Measurements from ENCODE around the gene SHANK2.
A peak's percentile ranks its signal among the peaks of the same experiment; 100 is the strongest.

The SHANK2 gene

DNA sequence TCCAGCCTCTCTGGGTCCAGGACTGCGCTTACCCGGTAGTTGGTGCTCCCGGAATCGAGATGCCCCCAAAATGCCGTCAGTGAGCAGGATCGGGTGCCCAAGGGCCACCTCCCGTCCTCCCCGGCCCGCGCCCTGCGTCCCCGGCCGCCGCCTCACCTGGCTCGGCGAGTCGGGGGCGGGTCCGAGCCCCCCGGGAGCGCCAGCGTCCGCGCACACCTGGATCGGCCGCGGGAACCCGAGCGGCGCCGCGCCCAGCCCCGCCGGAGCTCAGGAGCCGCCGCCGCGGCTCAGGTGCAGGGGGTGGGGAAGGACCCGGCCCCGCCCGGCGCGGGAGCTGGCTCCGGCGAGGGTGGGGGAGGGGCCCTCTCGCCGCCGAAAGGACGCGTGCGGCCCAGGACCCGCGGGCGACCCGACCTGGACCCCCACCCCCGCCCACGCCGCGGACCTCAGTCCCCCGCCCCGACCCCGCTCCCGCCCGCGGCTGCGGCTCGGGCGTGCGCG lies at the start of gene SHANK2:
SHANK2 (minus strand) TSS at position 309 of the 501 bp plus-strand sequence. CDS start 105,251 bp downstream, outside the sequence.
- H3K36me3 ChIP-seq (ENCODE audit: insufficient read depth, insufficient read length, low read length): no peaks in the 10 kb centered on the region
- H3K9me3 ChIP-seq (ENCODE audit: insufficient read depth, low read length): no peaks in the 10 kb centered on the region
- H3K4me3 ChIP-seq (ENCODE audit: insufficient read length, low read depth): peak within 1 kb of the TSS; percentile 67
- TF ChIP-seq SUZ12 (IDR thresholded peaks at IDR 0.05; ENCODE audit: extremely low read depth, insufficient read depth, insufficient read length) (no peak), YY1 (IDR thresholded peaks at IDR 0.05; ENCODE audit: insufficient read depth, insufficient read length) (no peak), ZNF274 (IDR thresholded peaks at IDR 0.05; ENCODE audit: low read depth, low read length) (no peak)
- peaks cover 23% of the 10 kb centered on the region for H3K4me1 ChIP-seq (ENCODE audit: insufficient read depth, insufficient read length)
- peaks cover 31% of the 10 kb centered on the region for H3K27me3 ChIP-seq (ENCODE audit: insufficient read depth, insufficient read length)
- no peak for DNase-seq (ENCODE audit: low read depth, low spot score)
- peak within 1 kb of the TSS; percentile 82 for H3K9ac ChIP-seq (ENCODE audit: insufficient read length, low read depth)

DNA sequence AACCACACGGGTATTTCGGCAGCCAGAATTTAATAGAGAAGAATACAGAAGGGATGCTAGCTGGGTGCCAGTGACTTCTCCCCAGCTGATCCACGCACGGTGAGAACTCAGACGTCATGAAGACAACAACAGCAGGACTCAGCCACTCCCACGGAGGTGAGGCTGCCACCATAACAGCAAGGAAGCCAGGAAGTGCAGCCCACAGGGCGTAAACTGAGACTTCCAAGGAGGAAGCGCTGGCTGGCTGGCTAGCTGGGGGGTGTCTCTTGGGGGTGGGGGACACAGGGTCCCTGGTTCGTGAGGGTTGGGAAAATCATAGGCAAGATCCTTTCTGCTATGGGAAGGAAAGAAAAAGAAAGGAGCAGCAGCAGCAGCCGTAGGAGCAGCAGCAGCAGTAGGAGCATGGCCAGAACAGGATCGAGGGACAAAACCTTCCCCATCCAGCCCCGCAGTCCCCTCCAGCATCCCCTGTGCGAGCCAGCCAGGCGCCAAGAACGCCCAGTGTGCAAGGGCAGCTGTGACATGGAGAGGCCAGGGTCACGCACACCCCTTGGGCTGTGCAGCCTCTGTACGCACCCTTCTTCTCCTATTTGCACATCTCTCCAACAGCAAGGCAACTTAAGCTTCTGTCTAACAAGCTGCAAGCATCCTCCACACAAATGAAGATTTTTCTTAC lies 49.6 kb upstream of the SHANK2 start:
- H3K4me1 ChIP-seq (ENCODE audit: insufficient read depth, insufficient read length): peaks cover 6% of the 10 kb centered on the region
- H3K9me3 ChIP-seq (ENCODE audit: insufficient read depth, low read length): no peaks in the 10 kb centered on the region
- no peak for DNase-seq (ENCODE audit: low read depth, low spot score)
- no peak overlapping the region for H3K4me3 ChIP-seq (ENCODE audit: insufficient read length, low read depth)
- no peak overlapping the region for H3K9ac ChIP-seq (ENCODE audit: insufficient read length, low read depth)
- H3K36me3 ChIP-seq (ENCODE audit: insufficient read depth, insufficient read length, low read length): no peaks in the 10 kb centered on the region
- no peaks in the 10 kb centered on the region for H3K27me3 ChIP-seq (ENCODE audit: insufficient read depth, insufficient read length)
- no peak for TF ChIP-seq SUZ12 (IDR thresholded peaks at IDR 0.05; ENCODE audit: extremely low read depth, insufficient read depth, insufficient read length)
- TF ChIP-seq ZNF274 (IDR thresholded peaks at IDR 0.05; ENCODE audit: low read depth, low read length): no peak
- TF ChIP-seq YY1 (IDR thresholded peaks at IDR 0.05; ENCODE audit: insufficient read depth, insufficient read length): no peak

DNA sequence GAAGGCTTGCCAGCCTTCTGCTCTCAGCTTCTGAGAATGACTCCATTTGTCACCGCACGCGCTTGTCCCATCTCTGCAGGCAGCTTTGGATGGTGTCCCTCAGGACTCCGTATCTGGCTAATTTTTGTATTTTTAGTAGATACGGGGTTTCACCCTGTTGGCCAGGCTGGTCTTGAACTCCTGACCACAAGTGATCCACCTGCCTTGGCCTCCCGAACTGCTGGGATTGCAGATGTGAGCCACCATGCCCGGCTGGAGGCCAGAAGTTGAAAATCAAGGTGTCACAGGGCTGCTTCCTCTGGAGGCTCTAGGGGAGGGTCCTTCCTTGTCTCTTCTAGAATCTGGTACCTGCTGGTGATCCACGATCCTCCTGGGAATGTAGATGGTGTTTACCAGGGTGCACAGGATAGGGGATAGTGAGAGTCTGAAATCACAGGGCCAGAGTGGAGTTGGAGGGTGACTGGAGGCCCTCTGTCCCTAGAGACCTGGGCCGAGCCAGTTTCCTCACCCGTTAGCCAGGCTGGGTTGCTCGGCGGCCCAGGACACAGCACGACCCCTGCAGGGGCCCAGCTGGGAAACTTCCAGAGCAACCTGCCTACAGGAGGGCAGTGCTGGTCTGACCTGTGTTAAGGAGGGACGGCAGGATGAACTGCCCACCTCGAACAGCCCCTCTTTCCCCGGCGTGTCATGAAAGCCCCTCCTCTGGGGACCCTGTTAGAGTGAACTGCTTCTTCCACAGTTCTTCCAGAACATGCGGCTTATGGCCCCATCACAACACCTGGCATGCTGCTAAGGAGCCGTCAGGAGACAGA lies 48.9 kb upstream of the SHANK2 start:
- Histone ChIP-seq H3K9ac (ENCODE audit: insufficient read length, low read depth) (no peak overlapping the region), H3K9me3 (ENCODE audit: insufficient read depth, low read length) (no peaks in the 10 kb centered on the region), H3K4me1 (ENCODE audit: insufficient read depth, insufficient read length) (peaks cover 6% of the 10 kb centered on the region), H3K4me3 (ENCODE audit: insufficient read length, low read depth) (no peak overlapping the region), H3K27me3 (ENCODE audit: insufficient read depth, insufficient read length) (no peaks in the 10 kb centered on the region), H3K36me3 (ENCODE audit: insufficient read depth, insufficient read length, low read length) (no peaks in the 10 kb centered on the region)
- TF ChIP-seq YY1 (IDR thresholded peaks at IDR 0.05; ENCODE audit: insufficient read depth, insufficient read length) (no peak), ZNF274 (IDR thresholded peaks at IDR 0.05; ENCODE audit: low read depth, low read length) (no peak), SUZ12 (IDR thresholded peaks at IDR 0.05; ENCODE audit: extremely low read depth, insufficient read depth, insufficient read length) (no peak)
- DNase-seq (ENCODE audit: low read depth, low spot score): no peak

DNA sequence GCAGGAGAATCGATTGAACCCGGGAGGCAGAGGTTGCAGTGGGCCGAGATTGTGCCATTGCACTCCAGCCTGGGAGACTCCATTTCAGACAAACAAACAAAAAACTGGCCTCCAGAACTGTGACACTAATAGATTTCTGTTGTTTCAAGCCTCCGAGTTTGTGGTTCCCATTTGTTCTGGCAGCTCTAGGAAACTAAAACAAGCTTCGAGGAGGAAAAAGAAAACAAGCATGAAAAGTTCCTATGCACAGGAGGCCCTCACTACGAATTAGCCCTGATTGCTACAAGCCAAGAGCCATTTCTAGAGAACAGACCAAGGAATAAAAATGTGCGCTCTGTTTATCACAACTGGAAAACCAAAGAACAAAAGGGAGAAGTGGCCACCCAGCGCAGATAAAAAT lies 47.8 kb upstream of the SHANK2 start:
- no peak for DNase-seq (ENCODE audit: low read depth, low spot score)
- H3K36me3 ChIP-seq (ENCODE audit: insufficient read depth, insufficient read length, low read length): no peaks in the 10 kb centered on the region
- H3K4me3 ChIP-seq (ENCODE audit: insufficient read length, low read depth): no peak overlapping the region
- no peaks in the 10 kb centered on the region for H3K9me3 ChIP-seq (ENCODE audit: insufficient read depth, low read length)
- TF ChIP-seq YY1 (IDR thresholded peaks at IDR 0.05; ENCODE audit: insufficient read depth, insufficient read length): no peak
- H3K9ac ChIP-seq (ENCODE audit: insufficient read length, low read depth): no peak overlapping the region
- H3K4me1 ChIP-seq (ENCODE audit: insufficient read depth, insufficient read length): peaks cover 6% of the 10 kb centered on the region
- no peaks in the 10 kb centered on the region for H3K27me3 ChIP-seq (ENCODE audit: insufficient read depth, insufficient read length)

DNA sequence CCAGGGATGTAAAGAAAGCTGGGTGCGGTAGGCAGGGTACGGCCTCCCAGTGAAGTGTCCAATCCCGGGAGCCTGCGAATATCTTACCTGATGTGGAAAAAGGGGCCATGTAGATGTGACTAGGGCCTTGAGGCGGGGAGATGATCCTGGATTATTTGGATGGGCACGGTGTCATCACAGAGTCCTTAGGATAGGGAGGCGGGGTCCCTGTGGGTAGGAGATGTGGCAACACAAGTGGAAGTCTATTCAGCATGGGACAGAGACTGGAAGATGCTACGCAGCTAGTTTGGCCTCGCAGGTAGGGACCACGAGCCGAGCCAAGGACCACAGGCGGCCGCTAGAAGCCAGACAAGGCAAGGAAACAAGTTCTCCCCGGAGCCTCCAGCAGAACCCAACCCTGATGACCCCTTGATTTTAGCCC lies 46.4 kb upstream of the SHANK2 start:
- H3K9me3 ChIP-seq (ENCODE audit: insufficient read depth, low read length): no peaks in the 10 kb centered on the region
- TF ChIP-seq ZNF274 (IDR thresholded peaks at IDR 0.05; ENCODE audit: low read depth, low read length) (no peak), YY1 (IDR thresholded peaks at IDR 0.05; ENCODE audit: insufficient read depth, insufficient read length) (no peak), SUZ12 (IDR thresholded peaks at IDR 0.05; ENCODE audit: extremely low read depth, insufficient read depth, insufficient read length) (no peak)
- peaks cover 6% of the 10 kb centered on the region for H3K4me1 ChIP-seq (ENCODE audit: insufficient read depth, insufficient read length)
- no peak overlapping the region for H3K4me3 ChIP-seq (ENCODE audit: insufficient read length, low read depth)
- no peaks in the 10 kb centered on the region for H3K27me3 ChIP-seq (ENCODE audit: insufficient read depth, insufficient read length)
- no peak for DNase-seq (ENCODE audit: low read depth, low spot score)
- no peak overlapping the region for H3K9ac ChIP-seq (ENCODE audit: insufficient read length, low read depth)
- no peaks in the 10 kb centered on the region for H3K36me3 ChIP-seq (ENCODE audit: insufficient read depth, insufficient read length, low read length)

DNA sequence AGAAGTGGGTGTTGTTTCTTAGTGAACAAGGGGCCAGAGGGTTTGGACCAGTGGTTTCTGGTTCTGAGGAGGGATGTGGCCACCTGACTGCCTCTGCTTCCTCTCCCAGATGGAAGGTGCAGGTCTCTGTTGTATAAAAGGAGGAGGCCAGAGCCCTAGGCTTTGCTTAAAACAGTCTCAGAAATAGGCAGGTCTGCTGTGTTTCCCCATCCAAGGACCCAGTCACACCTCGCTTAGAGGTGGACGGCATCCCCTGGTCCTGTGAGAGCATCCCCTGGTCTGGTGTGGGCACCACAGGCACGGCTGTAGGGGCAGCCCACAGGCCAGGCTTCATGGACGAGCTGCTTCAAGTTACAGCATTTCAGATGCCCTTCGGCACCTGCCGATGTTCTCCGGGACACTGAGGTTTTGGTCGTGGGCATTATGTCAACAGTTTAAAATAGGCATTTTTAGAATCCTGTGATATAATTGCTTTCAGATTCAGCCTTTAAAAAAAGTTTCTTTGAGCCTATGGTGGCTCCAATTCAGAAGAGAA lies 45.7 kb upstream of the SHANK2 start:
- H3K9me3 ChIP-seq (ENCODE audit: insufficient read depth, low read length): no peaks in the 10 kb centered on the region
- no peak for DNase-seq (ENCODE audit: low read depth, low spot score)
- H3K4me3 ChIP-seq (ENCODE audit: insufficient read length, low read depth): no peak overlapping the region
- no peaks in the 10 kb centered on the region for H3K36me3 ChIP-seq (ENCODE audit: insufficient read depth, insufficient read length, low read length)
- no peak overlapping the region for H3K9ac ChIP-seq (ENCODE audit: insufficient read length, low read depth)
- H3K4me1 ChIP-seq (ENCODE audit: insufficient read depth, insufficient read length): peaks cover 6% of the 10 kb centered on the region
- TF ChIP-seq SUZ12 (IDR thresholded peaks at IDR 0.05; ENCODE audit: extremely low read depth, insufficient read depth, insufficient read length): no peak
- no peak for TF ChIP-seq ZNF274 (IDR thresholded peaks at IDR 0.05; ENCODE audit: low read depth, low read length)
- TF ChIP-seq YY1 (IDR thresholded peaks at IDR 0.05; ENCODE audit: insufficient read depth, insufficient read length): no peak
- no peaks in the 10 kb centered on the region for H3K27me3 ChIP-seq (ENCODE audit: insufficient read depth, insufficient read length)
